HG03025 (cell line): ENCODE measurements around the gene TNFRSF4.
"Not testable (repeated sequence)": the region's sequence is repeated elsewhere in the genome, so short reads cannot be mapped to it uniquely, and the experiment has no call there.

ENCODE experiments used
- ATAC-seq: cut with Tn5 transposase; IDR thresholded peaks from one replicate; pipeline ENCODE4 v1.9.1; 2021; ENCODE audit warnings: mild to moderate bottlenecking, moderate library complexity; ENCODE audit not compliant: unreplicated experiment, low FRiP score

Gene TNFRSF4

GRCh38 chr1:1213345-1214265, at the start of gene TNFRSF4:
Gene TNFRSF4 (minus strand): TSS chr1:1214153. CDS start chr1:1214127, 26 bp downstream.
- no peak for ATAC-seq

- no peak for ATAC-seq
These were observed 48.8 kb upstream of the TNFRSF4 start for GRCh38 chr1:1262758-1263157.

- ATAC-seq = no peak
These were observed 48.1 kb upstream of the TNFRSF4 start for GRCh38 chr1:1262071-1262470.

- no peak for ATAC-seq
These were observed 47.0 kb upstream of the TNFRSF4 start for GRCh38 chr1:1260843-1261560.

- no peak for ATAC-seq
These were observed 46.1 kb upstream of the TNFRSF4 start for GRCh38 chr1:1259951-1260600.

GRCh38 chr1:1259540-1259939, 45.6 kb upstream of the TNFRSF4 start:
- ATAC-seq = no peak

GRCh38 chr1:1259119-1259488, 45.2 kb upstream of the TNFRSF4 start:
- ATAC-seq = no peak

DNA sequence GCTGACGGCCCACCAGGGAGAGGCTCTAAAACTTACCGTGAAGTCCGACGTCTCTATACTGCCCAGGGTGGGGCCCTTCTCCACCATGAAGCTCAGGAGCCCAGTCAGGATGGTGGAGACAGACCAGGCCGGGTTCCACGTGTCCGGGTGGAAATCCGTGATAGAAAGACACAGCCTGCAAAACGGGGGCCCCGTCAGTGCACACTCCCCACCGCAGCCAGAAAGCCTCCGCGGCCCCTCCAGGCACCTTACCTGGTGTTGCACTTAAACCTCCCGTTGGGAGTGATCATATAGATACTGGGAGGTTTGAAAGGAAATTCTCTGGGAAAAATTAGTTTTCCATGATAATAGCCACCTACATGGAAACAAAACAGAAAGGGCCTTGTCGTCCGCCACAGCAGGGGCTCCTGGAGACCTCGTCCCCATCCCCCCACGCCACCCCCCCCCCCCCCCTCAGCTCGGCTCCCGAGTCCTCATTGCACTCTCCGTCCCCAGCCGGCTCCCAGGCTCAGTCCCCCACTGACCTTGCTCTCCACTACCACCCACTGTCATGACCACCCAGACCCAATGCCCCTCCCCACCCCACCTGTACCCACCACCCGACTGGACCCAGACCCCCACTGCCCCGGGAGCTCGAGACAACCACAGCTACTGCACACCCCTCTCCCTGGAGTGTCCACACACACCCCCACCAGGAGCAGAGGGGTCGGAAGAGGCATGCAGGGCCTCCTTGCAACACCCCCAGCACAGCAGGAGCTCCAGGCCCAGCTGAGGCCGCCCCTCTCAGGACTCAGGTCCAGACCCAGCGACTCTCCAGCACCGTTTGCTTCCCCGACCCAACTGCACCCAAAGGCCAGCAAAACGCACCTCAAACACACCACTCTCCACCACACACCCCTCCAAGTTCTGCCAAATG, 43.3 kb upstream of the TNFRSF4 start:
- ATAC-seq = no peak

GRCh38 chr1:1255611-1256010, 41.7 kb upstream of the TNFRSF4 start:
- ATAC-seq = no peak

DNA sequence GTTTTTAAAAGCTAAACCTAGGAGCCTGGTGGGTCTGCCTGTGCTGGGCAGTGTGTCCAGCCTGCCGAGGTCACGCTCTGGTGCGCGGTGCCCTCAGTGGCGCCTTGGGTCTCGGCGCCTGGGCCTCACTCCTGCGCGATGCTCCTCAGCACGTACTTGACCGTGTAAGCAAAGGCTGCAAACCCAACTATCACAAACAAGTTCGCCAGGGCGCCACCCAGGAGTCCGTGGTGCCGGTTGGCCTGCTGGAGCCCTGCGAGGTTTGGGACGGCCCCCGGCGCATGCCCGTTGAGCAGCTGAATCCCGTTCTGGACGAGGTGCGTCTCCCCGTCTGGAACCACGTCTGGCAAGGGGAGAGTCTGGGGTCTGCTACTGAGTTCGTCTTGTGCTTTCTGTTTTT, 41.1 kb upstream of the TNFRSF4 start:
- ATAC-seq = no peak

GRCh38 chr1:1254667-1254998, 40.7 kb upstream of the TNFRSF4 start:
- no peak for ATAC-seq

DNA sequence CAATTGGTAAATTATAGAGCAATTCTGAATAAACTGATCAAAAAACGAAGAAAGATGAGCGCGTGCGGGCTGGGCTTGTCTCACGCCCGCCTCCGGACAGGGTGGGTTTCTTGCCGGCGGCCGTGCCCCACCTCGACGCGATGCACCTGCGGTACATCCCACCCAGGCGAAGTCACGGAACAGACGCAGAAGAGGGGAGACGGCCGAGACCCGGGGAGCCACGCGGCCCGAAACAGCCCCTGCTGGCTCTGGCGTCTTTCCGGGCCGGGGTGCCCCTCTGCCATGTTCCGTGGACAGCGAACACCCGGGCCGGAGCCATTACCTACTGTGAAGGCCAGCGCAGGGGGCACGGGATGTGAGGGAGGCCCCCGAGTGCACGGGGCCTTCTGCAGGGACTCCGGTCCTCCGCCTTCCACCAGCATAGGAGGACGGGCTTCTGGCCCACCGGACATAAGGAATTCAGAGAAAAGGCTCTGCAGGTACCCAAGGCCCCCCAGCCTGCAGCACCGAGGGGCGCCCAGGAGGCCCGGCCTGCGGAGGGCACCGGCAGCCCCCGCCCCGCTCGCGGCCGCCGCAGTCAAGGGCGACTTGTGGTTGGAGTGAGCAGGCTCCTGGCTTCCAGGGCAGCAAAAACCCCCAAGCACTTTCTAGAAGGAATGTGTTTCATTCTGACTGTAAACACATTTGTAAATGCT, 40.2 kb upstream of the TNFRSF4 start:
- no peak for ATAC-seq

GRCh38 chr1:1253314-1253713, 39.4 kb upstream of the TNFRSF4 start:
- no peak for ATAC-seq

- ATAC-seq = no peak
These were observed 36.9 kb upstream of the TNFRSF4 start for GRCh38 chr1:1250786-1251284.

DNA sequence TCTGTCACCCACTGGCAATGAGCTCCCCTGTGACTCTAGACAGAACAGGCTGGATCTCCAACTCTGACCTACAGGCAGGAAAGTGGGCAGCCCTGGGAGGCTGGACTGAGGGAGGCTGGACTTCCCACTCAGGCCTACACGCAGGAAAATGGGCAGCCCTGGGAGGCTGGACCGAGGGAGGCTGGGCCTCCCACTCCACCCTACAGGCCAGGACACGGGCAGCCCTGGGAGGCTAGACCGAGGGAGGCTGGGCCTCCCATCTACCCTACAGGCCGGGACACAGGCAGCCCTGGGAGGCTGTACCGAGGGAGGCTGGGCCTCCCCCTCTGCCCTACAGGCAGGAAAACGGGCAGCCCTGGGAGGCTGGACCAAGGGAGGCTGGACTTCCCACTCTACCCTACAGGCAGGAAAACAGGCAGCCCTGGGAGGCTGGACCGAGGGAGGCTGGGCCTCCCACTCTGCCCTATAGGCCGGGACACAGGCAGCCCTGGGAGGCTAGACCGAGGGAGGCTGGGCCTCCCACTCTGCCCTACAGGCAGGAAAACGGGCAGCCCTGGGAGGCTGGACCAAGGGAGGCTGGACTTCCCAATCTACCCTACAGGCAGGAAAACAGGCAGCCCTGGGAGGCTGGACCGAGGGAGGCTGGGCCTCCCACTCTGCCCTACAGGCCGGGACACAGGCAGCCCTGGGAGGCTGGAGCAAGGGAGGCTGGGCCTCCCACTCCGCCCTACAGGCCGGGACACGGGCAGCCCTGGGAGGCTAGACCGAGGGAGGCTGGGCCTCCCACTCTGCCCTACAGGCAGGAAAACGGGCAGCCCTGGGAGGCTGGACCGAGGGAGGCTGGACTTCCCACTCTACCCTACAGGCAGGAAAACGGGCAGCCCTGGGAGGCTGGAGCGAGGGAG, 34.3 kb upstream of the TNFRSF4 start:
- ATAC-seq = not testable (repeated sequence)

DNA sequence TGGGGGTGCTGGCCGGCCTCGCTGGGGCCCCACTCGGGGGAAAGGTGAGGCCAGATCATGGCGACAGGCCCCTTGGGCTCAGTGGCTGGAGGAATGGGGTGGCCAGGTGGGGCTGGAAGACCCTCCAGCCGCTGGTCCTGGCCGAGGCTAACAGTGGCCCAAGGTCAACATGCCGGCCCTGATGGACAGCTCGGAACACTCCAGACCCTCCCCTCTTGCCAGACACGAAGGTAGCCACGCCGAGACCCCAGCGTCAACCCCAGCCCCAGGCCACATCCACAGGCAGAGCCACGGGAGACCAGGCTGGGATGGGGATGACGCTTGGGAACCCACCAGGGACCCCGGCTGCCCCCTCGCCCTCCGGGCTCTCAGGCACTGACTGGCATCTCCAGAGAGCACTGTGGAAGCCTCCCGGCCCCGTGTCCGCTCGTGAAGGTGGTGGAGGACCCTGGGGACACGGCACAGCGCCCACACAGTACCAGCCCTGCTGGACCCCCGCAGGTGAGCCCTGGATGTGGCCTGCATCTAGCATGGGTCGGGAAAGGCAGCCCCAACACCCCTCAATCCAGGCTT, 33.5 kb upstream of the TNFRSF4 start:
- no peak for ATAC-seq

GRCh38 chr1:1246577-1247340, 32.8 kb upstream of the TNFRSF4 start, which contains the start of gene C1QTNF12:
Gene C1QTNF12 (minus strand): TSS chr1:1246722. CDS start chr1:1246690, 32 bp downstream.
- no peak for ATAC-seq
